Activated T-cell treated with anti-CD3 and anti-CD28 coated beads for 48 hours (primary cell): ENCODE results near the gene EVL.
"Not testable (repeated sequence)": the region's sequence is repeated elsewhere in the genome, so short reads cannot be mapped to it uniquely, and the experiment has no call there.

Source experiments
- DNase-seq: peaks from one replicate; pipeline ENCODE4 v3.0.0-alpha.2; 2020; ENCODE audit warnings: low read depth

The EVL gene

DNA sequence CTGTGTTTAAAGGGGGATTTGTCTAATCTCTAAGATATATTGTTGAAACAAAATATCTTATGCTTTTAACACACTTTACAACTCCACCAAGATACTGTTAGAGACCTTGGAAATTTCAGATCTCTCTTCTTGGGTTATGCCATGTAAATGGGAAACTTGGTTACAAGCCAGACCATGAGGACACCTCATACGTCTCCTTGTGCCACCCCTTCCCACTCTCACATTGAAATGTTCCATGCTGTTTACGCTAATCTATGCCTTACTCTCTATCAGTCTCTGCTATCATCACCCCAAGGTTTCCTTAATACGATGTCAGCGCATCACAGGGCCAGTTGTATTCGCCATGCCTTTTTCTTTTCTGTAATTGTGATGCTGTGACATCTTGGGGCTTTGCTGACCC is 107.6 kb downstream of the EVL start:
- DNase-seq, result no peak

- DNase-seq, result no peak
Observed at GRCh38 chr14:100173353-100173752, 108.1 kb downstream of the EVL start.

DNA sequence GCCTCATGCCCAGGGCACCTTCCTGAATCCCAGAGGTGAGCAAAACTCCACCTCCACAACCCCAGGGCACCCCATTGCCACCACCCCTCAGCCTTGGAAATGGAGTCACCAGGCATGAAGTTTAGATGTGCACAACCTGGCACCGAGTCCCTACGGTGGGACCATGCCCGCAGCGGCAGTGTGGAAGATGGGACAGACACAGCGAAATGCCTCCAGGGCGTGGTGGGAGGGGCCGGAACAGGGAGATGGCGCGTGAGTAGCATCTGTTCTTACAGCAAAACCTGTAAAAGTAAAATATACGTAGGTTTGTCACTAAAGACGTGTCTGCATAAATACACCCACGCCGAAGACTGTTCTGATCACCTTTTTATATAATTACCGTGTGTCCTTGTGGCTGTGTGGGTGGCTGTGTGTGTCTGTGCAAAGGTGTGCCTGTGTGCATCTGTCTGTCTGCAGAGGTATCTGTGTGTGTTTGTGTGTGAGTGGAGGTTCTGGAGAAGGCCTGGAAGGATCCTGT is 111.6 kb downstream of the EVL start:
- DNase-seq, result no peak

GRCh38 chr14:100178691-100179090 is 113.5 kb downstream of the EVL start:
- DNase-seq, result no peak

DNA sequence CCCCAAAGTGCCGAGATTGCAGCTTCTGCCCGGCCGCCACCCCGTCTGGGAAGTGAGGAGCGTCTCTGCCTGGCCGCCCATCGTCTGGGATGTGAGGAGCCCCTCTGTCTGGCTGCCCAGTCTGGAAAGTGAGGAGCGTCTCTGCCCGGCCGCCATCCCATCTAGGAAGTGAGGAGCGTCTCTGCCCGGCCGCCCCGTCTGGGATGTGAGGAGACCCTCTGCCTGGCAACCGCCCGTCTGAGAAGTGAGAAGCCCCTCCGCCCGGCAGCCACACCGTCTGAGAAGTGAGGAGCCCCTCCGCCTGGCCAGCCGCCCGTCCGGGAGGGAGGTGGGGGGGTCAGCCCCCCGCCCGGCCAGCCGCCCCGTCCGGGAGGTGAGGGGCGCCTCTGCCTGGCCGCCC is 115.4 kb downstream of the EVL start:
- not testable (repeated sequence) for DNase-seq

DNA sequence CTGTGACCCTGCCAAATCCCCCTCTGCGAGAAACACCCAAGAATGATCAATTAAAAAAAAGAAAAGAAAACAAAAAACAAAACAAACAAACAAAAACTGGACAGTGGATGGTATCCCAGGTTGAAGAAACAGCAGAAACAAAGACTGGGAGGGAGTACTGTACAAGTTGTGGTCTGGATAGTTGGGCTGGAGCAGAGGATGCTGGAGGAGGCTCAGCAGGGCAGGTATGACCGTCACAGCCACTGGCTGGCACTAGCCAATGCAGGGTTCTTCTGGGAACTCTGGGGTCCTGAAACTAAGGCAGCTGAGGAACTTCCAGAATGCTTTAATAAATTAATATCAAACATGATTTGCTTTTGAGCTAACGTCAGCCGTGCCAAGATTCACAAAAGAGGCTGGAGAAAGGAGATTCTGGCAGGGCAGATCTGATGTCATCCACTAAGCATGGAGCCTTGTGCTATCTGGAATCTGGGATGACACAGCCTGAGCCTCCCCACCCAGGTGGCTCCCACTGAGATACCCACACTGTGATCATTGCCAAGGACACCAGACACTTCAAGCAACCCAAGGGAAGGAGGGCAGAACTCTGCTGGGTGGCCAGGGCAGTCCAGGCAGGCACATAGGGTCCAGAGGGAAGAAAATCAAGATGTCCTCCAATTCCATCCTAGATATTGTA is 116.8 kb downstream of the EVL start:
- DNase-seq, result not testable (repeated sequence)

DNA sequence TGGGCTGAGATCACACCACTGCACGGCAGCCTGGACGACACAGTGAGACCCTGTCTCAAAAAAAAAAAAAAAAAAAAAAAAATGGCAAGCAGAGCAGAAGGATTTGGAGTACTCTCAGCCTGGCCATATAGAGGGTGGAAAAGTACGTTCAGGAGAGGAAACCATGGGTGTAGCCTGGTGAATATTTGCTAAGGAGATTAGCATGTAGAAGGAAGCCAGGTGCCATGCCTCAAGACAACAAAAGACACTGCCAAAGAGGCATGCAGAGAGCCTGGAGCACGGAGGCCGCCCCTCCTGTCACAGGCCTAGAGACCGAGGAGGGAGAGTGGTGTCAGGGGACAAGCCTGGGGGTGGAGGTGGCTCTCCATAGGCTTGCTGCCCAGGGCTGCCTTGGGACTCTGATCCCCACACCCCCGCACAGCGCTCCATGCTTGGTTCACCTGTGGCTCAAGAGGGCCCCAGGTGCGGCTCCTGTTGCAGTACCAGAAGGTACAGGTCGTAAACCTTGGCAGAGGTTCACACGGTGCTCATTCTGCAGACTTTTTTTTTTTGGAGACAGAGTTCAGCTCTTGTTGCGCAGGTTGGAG is 122.1 kb downstream of the EVL start:
- DNase-seq, result no peak

DNA sequence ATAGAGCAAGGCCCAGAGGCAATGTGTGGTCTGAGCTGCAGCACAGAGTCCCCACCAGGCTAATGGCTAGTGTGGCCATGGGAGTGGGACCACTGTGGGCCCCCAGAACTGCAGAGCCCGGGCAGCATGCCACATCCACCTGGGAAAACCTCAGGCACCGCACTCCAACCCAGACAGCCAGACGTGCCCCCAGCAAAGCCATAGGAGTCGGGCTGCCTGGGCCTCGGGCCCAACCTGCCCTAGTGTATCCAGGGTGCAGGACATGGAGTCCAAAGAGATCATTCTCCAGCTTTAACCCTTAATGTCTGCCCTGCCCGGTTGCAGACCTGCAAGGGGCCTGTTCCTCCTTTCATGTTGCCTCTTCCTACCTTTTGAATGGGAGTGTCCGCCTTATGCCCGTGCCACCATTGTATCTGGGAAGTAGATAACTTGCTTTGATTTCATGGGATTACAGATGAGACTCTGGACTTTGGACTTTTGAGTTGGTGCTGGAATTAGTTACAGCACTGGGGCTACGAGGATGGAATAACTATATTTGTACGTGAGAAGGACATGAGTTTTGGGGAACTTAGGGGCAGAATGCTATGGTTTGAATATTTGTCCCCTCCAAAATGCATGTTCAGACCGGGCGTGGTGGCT is 123.3 kb downstream of the EVL start:
- no peak for DNase-seq

DNA sequence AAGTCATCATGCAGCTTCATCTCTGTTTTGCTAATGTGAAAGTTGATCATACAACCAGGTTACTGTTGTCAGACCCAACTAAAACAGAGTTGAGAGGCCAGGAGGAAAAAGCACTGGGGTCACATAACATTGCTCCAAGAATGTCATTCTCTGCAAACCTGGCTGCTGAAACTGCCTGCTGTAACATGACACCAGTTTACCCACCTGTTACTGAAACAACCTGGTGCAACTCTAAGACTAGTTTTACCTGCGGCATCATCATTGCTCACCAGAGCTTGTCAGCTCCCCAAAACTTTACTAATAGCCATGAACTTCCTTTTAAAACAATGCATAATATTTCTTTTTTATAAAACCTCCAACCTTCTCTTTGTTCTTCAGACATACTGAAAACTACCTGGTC is 124.9 kb downstream of the EVL start:
- no peak for DNase-seq

GRCh38 chr14:100191584-100192249 is 126.5 kb downstream of the EVL start:
- DNase-seq, result no peak

DNA sequence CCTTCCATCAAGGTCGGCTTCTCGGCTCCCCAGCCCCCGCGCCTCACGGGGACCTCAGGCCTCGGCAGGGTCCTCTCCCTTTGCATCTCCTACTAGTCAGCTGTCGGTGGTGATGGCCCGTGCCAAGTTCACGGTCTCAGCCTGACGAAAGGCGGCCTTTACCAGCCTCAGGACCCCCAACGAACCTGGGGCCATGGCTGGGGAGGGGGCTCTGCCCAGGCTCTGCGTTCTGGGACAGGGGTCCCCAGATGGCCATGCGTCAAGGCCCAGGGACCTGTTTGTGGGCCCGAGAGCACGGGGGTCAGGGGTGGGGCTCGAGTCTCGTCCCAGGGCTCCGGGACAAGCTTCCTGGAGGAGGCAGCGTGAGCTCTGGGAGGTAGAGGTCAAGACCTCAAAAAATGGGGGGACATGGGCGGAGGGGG is 127.0 kb downstream of the EVL start:
- no peak for DNase-seq

DNA sequence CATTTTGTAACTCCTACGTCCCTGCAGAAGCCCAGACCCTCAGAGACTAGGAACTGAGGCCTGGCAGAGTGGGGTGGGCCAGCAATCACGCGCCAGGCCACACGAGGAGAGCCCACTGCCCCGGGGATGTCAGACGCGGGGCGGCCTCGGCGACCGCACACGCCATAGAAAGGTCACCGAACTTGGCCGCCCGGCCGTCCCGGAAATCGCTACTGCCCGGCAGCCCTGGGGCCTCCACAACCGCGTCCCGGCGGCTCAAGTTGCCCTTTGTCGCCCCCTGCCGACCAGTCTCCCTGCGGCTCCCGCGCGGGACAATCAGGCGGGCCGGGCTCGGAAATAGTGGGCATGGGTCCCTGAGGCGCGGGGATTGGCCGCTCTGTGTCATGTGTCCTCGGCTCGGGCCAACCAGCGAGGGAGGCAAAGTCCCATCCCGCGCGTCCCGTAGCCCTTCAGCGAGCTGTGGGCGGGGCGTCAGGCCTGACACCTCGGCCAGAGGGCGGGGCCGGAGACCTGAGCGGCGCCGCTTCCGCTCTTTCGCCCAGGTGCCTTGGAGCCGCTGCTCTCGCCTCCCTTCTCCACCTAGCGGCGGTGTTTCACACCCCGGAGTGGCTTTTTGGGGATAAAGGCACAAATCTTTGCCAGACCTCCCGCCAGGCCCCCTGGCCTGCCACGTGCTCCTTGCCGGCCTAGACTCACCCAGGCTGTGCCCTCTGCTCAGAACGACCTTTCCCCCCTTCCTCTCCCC is 127.6 kb downstream of the EVL start:
- peak; percentile 100 for DNase-seq
